Keratinocyte (primary cell): ENCODE results near the gene PURA.

Experiments used
- EZH2 ChIP-seq: IDR thresholded peaks from one replicate; pipeline ENCODE4 v1.6.1; 2012; ENCODE audit warnings: inconsistent platforms, mild to moderate bottlenecking, low read length, moderate library complexity
- TF ChIP-seq, protein P1 (sequence below), 3 experiments: IDR thresholded peaks in 1 of 3; conservative IDR thresholded peaks in 1 of 3; optimal IDR thresholded peaks in 1 of 3; 2 replicates in 2 of 3; 3 replicates in 1 of 3; pipeline versions ENCODE3 to v1.5.1; 2011; ENCODE audit warnings: low read length in 3 of 3, mild to moderate bottlenecking in 3 of 3, moderate library complexity in 2 of 3, control low read depth in 1 of 3, inconsistent platforms in 1 of 3; ENCODE audit not compliant: insufficient read depth in 2 of 3; ENCODE audit errors: extremely low read depth in 1 of 3

- TF ChIP-seq, protein P1, sequence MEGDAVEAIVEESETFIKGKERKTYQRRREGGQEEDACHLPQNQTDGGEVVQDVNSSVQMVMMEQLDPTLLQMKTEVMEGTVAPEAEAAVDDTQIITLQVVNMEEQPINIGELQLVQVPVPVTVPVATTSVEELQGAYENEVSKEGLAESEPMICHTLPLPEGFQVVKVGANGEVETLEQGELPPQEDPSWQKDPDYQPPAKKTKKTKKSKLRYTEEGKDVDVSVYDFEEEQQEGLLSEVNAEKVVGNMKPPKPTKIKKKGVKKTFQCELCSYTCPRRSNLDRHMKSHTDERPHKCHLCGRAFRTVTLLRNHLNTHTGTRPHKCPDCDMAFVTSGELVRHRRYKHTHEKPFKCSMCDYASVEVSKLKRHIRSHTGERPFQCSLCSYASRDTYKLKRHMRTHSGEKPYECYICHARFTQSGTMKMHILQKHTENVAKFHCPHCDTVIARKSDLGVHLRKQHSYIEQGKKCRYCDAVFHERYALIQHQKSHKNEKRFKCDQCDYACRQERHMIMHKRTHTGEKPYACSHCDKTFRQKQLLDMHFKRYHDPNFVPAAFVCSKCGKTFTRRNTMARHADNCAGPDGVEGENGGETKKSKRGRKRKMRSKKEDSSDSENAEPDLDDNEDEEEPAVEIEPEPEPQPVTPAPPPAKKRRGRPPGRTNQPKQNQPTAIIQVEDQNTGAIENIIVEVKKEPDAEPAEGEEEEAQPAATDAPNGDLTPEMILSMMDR (optimal IDR thresholded peaks at IDR 0.05 in 1 of 3, IDR thresholded peaks at IDR 0.05 in 1 of 3, conservative IDR thresholded peaks at IDR 0.05 in 1 of 3; ENCODE audit: extremely low read depth in 1 of 3, insufficient read depth in 2 of 3, low read length in 3 of 3), result no peak
- no peak for TF ChIP-seq EZH2
Measured at GRCh38 chr5:140136624-140137023, 22.7 kb downstream of the PURA start.
